SK-N-SH treated with all-trans-retinoic acid at 6 μM for 48 hours (cell line): Measurements from ENCODE around the gene AKAP6.

Experiments
- ATAC-seq: fragments of 200-7000 bp; cut with Tn5 transposase; 3 replicates; pipeline ENCODE4 v1.9.1; 2020; ENCODE audit warnings: mild to moderate bottlenecking, moderate library complexity
- ARNTL ChIP-seq: fragments of 450-650 bp; formaldehyde crosslinking; IDR thresholded peaks from 2 replicates; pipeline ENCODE4 v1.5.0; 2020; ENCODE audit warnings: low read depth, mild to moderate bottlenecking, moderate library complexity, borderline replicate concordance
- BACH2 ChIP-seq: fragments of 250-450 bp; sonication (Bioruptor Pico); IDR thresholded peaks from 2 replicates; pipeline ENCODE4 v1.9.0; 2021; ENCODE audit warnings: mild to moderate bottlenecking, borderline replicate concordance
- CSRNP3 ChIP-seq: fragments of 250-450 bp; sonication (Bioruptor Pico); IDR thresholded peaks from 2 replicates; pipeline ENCODE4 v1.5.1; 2021; ENCODE audit warnings: mild to moderate bottlenecking, moderate library complexity
- ESRRG ChIP-seq: fragments of 250-450 bp; sonication (Bioruptor Pico); IDR thresholded peaks from 2 replicates; pipeline ENCODE4 v1.6.1; 2021; ENCODE audit warnings: mild to moderate bottlenecking
- GLIS3 ChIP-seq: fragments of 250-450 bp; sonication (Bioruptor Pico); IDR thresholded peaks from 2 replicates; pipeline ENCODE4 v1.5.0; 2020; ENCODE audit warnings: mild to moderate bottlenecking, moderate library complexity
- ISL1 ChIP-seq: fragments of 250-450 bp; sonication (Bioruptor Pico); IDR thresholded peaks from 2 replicates; pipeline ENCODE4 v2.1.2; 2022; ENCODE audit warnings: mild to moderate bottlenecking, moderate library complexity
- PATZ1 ChIP-seq: fragments of 250-450 bp; sonication (Bioruptor Pico); IDR thresholded peaks from 2 replicates; pipeline ENCODE4 v1.8.0; 2020; ENCODE audit warnings: mild to moderate bottlenecking, moderate library complexity, borderline replicate concordance
- POU6F1 ChIP-seq: fragments of 250-450 bp; sonication (Bioruptor Pico); IDR thresholded peaks from 2 replicates; pipeline ENCODE4 v1.8.0; 2021; ENCODE audit warnings: low read depth, mild to moderate bottlenecking, moderate library complexity, borderline replicate concordance
- PPARA ChIP-seq: fragments of 250-450 bp; sonication (Bioruptor Pico); IDR thresholded peaks from 2 replicates; pipeline ENCODE4 v1.5.0; 2020; ENCODE audit warnings: mild to moderate bottlenecking, borderline replicate concordance
- RARB ChIP-seq: fragments of 250-450 bp; sonication (Bioruptor Pico); IDR thresholded peaks from 2 replicates; pipeline ENCODE4 v1.8.0; 2021; ENCODE audit warnings: mild to moderate bottlenecking, moderate library complexity
- TOX ChIP-seq: fragments of 250-450 bp; sonication (Bioruptor Pico); IDR thresholded peaks from 2 replicates; pipeline ENCODE4 v1.8.0; 2021; ENCODE audit warnings: mild to moderate bottlenecking, moderate library complexity, borderline replicate concordance
- TSHZ2 ChIP-seq: fragments of 250-450 bp; sonication (Bioruptor Pico); IDR thresholded peaks from 2 replicates; pipeline ENCODE4 v1.5.0; 2020; ENCODE audit warnings: mild to moderate bottlenecking, moderate library complexity
- ZC3H10 ChIP-seq: fragments of 250-450 bp; sonication (Bioruptor Pico); IDR thresholded peaks from 2 replicates; pipeline ENCODE4 v1.5.1; 2021; ENCODE audit warnings: mild to moderate bottlenecking, moderate library complexity
- ZFP3 ChIP-seq: fragments of 250-450 bp; sonication (Bioruptor Pico); IDR thresholded peaks from 2 replicates; pipeline ENCODE4 v1.5.0; 2020; ENCODE audit warnings: mild to moderate bottlenecking, moderate library complexity
- ZNF565 ChIP-seq: fragments of 450-650 bp; formaldehyde crosslinking; conservative IDR thresholded peaks from 2 replicates; pipeline ENCODE4 v1.5.0; 2020; ENCODE audit warnings: low read depth, mild to moderate bottlenecking, moderate library complexity
- ZNF70 ChIP-seq: fragments of 450-650 bp; formaldehyde crosslinking; IDR thresholded peaks from 2 replicates; pipeline ENCODE4 v1.5.0; 2020; ENCODE audit warnings: mild to moderate bottlenecking, moderate library complexity
- TF ChIP-seq, protein P1 (sequence below): fragments of 250-450 bp; sonication (Bioruptor Pico); IDR thresholded peaks from 2 replicates; pipeline ENCODE4 v1.5.1; 2020; ENCODE audit warnings: low read depth, mild to moderate bottlenecking, moderate library complexity

The AKAP6 gene

GRCh38 chr14:32375663-32376062 is 46.6 kb downstream of the AKAP6 start:
- ATAC-seq = no peak

GRCh38 chr14:32377046-32377646 is 48.0 kb downstream of the AKAP6 start:
- ATAC-seq = no peak
- TF ChIP-seq GLIS3 (CRISPR knock-in tag) = no peak
- no peak for TF ChIP-seq POU6F1
- no peak for TF ChIP-seq PPARA (CRISPR knock-in tag)
- no peak for TF ChIP-seq PATZ1 (CRISPR knock-in tag)
- TF ChIP-seq RARB (CRISPR knock-in tag) = no peak

More at GRCh38 chr14:32375663-32376062, 46.6 kb downstream of the AKAP6 start:
- TF ChIP-seq CSRNP3 = no peak
- no peak for TF ChIP-seq POU6F1
- no peak for TF ChIP-seq TSHZ2 (CRISPR knock-in tag)
- no peak for TF ChIP-seq ZC3H10 (CRISPR knock-in tag)
- TF ChIP-seq ZFP3 (CRISPR knock-in tag) = no peak
- TF ChIP-seq ZNF70 (CRISPR knock-in tag) = no peak
- no peak for TF ChIP-seq BACH2
- no peak for TF ChIP-seq ZNF565 (CRISPR knock-in tag)
- no peak for TF ChIP-seq ISL1 (CRISPR knock-in tag)
- no peak for TF ChIP-seq ARNTL (CRISPR knock-in tag)
- no peak for TF ChIP-seq ESRRG (CRISPR knock-in tag)
- TF ChIP-seq TOX = no peak
- TF ChIP-seq PPARA (CRISPR knock-in tag) = no peak
- TF ChIP-seq PATZ1 (CRISPR knock-in tag) = no peak
- no peak for TF ChIP-seq GLIS3 (CRISPR knock-in tag)
- TF ChIP-seq, protein P1, sequence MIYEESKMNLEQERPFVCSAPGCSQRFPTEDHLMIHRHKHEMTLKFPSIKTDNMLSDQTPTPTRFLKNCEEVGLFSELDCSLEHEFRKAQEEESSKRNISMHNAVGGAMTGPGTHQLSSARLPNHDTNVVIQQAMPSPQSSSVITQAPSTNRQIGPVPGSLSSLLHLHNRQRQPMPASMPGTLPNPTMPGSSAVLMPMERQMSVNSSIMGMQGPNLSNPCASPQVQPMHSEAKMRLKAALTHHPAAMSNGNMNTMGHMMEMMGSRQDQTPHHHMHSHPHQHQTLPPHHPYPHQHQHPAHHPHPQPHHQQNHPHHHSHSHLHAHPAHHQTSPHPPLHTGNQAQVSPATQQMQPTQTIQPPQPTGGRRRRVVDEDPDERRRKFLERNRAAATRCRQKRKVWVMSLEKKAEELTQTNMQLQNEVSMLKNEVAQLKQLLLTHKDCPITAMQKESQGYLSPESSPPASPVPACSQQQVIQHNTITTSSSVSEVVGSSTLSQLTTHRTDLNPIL (CRISPR knock-in tag) = no peak
